Lower leg skin (tissue), 3 donors: ENCODE data around the gene SRSF2.

Experiments
- POLR2A ChIP-seq, 2 donors: fragments of 450-650 bp; IDR thresholded peaks; one replicate each; pipeline ENCODE4 v1.6.1; 2016 to 2017; ENCODE audit warnings: antibody characterized with exemption in 2 of 2, mild to moderate bottlenecking in 1 of 2, moderate library complexity in 1 of 2
- TF ChIP-seq, protein P1 (sequence below), 3 donors: fragments of 450-650 bp; IDR thresholded peaks; one replicate each; pipeline ENCODE4 v1.5.1; 2016; ENCODE audit warnings: antibody characterized with exemption in 3 of 3, mild to moderate bottlenecking in 3 of 3, moderate library complexity in 2 of 3

DNA sequence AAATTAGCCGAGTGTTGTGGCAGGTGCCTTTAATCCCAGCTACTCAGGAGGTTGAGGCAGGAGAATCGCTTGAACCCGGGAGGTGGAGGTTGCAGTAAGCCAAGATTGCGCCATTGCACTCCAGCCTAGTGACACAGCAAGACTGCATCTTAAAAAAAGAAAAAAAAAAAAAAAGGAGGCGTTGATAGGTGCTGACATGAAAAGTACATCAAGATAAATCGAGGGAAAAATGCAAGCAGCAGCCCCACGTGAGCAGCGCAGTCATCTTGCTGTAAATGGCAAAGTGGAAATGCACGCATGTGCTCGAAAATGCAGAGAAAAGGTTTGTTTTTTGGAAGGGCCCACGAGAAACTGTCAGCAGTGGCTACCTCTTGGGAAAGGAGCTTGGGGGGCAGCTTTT is 47.3 kb downstream of the SRSF2 start:
- TF ChIP-seq, protein P1, sequence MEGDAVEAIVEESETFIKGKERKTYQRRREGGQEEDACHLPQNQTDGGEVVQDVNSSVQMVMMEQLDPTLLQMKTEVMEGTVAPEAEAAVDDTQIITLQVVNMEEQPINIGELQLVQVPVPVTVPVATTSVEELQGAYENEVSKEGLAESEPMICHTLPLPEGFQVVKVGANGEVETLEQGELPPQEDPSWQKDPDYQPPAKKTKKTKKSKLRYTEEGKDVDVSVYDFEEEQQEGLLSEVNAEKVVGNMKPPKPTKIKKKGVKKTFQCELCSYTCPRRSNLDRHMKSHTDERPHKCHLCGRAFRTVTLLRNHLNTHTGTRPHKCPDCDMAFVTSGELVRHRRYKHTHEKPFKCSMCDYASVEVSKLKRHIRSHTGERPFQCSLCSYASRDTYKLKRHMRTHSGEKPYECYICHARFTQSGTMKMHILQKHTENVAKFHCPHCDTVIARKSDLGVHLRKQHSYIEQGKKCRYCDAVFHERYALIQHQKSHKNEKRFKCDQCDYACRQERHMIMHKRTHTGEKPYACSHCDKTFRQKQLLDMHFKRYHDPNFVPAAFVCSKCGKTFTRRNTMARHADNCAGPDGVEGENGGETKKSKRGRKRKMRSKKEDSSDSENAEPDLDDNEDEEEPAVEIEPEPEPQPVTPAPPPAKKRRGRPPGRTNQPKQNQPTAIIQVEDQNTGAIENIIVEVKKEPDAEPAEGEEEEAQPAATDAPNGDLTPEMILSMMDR (IDR thresholded peaks at IDR 0.05) = no peak
- TF ChIP-seq POLR2A (IDR thresholded peaks at IDR 0.05) = no peak
